CD4-positive, CD25-positive, alpha-beta regulatory T cell (primary cell): Measurements from ENCODE around the gene PPP2R2B. TPM values are rescaled to one million over a fixed set of nuclear protein-coding genes. Genes with fewer than 3 reads are reported as not detected.

ENCODE experiments used
- ATAC-seq, 2 donors: fragments of 150-1000 bp; cut with Tn5 transposase; one replicate each; pipeline ENCODE4 v1.10.0; 2021; ENCODE audit warnings: low read depth in 2 of 2, moderate number of reproducible peaks in 2 of 2, moderate library complexity in 1 of 2
- DNase-seq, 3 donors: peaks; one replicate each; pipeline versions ENCODE4 v3.0.0 to v3.0.0-alpha.2; 2012 to 2022; ENCODE audit warnings: mixed read lengths in 1 of 3
- H3K27ac ChIP-seq: one replicate; pipeline ENCODE4 v1.7.0; 2013; ENCODE audit warnings: mild to moderate bottlenecking, low read length; ENCODE audit not compliant: insufficient read depth, poor library complexity, severe bottlenecking
- H3K27me3 ChIP-seq: one replicate; pipeline ENCODE4 v1.7.0; 2013; ENCODE audit warnings: low read length; ENCODE audit not compliant: control insufficient read depth, insufficient read depth
- H3K36me3 ChIP-seq: one replicate; pipeline ENCODE4 v1.7.0; 2013; ENCODE audit warnings: mild to moderate bottlenecking, low read length, moderate library complexity; ENCODE audit not compliant: control insufficient read depth, insufficient read depth
- H3K4me1 ChIP-seq: 2 replicates; pipeline ENCODE4 v1.7.0; 2013; ENCODE audit warnings: mild to moderate bottlenecking, low read length; ENCODE audit not compliant: insufficient read depth, control insufficient read depth, poor library complexity, severe bottlenecking
- H3K4me3 ChIP-seq: one replicate; pipeline ENCODE4 v1.7.0; 2013; ENCODE audit warnings: low read depth, mild to moderate bottlenecking, low read length, moderate library complexity
- H3K9me3 ChIP-seq, 2 experiments: 1 replicate in 1 of 2; 2 replicates in 1 of 2; pipeline ENCODE4 v1.7.0; 2013; ENCODE audit warnings: low read length in 2 of 2, mild to moderate bottlenecking in 1 of 2, moderate library complexity in 1 of 2; ENCODE audit not compliant: control insufficient read depth in 2 of 2
- H3K27ac Mint-ChIP-seq, 3 donors: one replicate each; pipeline ENCODE4 v1.8.0; 2020 to 2022; ENCODE audit warnings: mild to moderate bottlenecking in 3 of 3, mixed read lengths in 3 of 3, moderate library complexity in 2 of 3
- H3K27me3 Mint-ChIP-seq: one replicate; pipeline ENCODE4 v1.8.0; 2022; ENCODE audit warnings: mild to moderate bottlenecking, mixed read lengths
- H3K36me3 Mint-ChIP-seq: one replicate; pipeline ENCODE4 v1.8.0; 2020; ENCODE audit warnings: mixed read lengths
- H3K4me1 Mint-ChIP-seq, 4 donors: one replicate each; pipeline ENCODE4 v1.8.0; 2020 to 2022; ENCODE audit warnings: mixed read lengths in 4 of 4, mild to moderate bottlenecking in 1 of 4
- H3K4me3 Mint-ChIP-seq, 4 donors: one replicate each; pipeline ENCODE4 v1.8.0; 2020 to 2022; ENCODE audit warnings: mild to moderate bottlenecking in 4 of 4, mixed read lengths in 4 of 4, moderate library complexity in 3 of 4
- H3K9me3 Mint-ChIP-seq, 7 donors: one replicate each; pipeline ENCODE4 v1.8.0; 2020 to 2022; ENCODE audit warnings: mixed read lengths in 7 of 7, mild to moderate bottlenecking in 3 of 7, moderate library complexity in 2 of 7
- polyA plus RNA-seq, 4 donors: library from polyadenylated mRNA; unstranded; fragments of 300-500 nt; fragmentation: Illumina TruSeq; gene quantifications; one replicate each; pipeline ENCODE4 v1.2.3, GENCODE V29; 2021
- total RNA-seq: library from RNA; stranded (reverse); gene quantifications from one replicate; pipeline ENCODE4 v1.2.3, GENCODE V29; 2022

The PPP2R2B gene
- total and polyA plus RNA-seq, 5 donors from 2014 or later, result 6.1 to 16.7 (median 14.5) TPM

GRCh38 chr5:146538432-146538831 is 340.1 kb downstream of the PPP2R2B start:
- H3K27me3 Mint-ChIP-seq, result peaks cover 5% of the 10 kb centered on the region

DNA sequence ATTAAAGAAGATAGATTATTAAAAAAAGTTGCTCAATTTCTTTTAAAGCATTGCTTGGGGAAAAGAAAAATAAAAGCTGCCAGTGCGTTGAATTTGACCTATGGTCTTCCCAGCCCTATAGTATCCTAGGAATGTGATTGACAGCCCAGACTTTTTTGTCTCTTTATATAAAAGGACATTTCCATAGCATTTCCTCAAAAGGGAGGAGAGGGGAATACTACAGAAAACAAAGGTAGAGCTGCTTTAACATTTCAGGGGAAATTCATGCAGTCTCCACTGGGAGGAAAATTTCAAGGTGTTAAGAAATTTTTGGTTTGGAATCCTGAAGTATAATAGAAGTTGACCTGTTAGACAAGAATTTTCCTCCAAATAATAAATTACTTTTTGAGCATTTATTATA is 344.7 kb downstream of the PPP2R2B start:
- Histone ChIP-seq H3K9me3 (no peaks in the 10 kb centered on the region), H3K4me3 (no peak overlapping the region), H3K36me3 (no peaks in the 10 kb centered on the region), H3K4me1 (no peaks in the 10 kb centered on the region), H3K27ac (no peak overlapping the region), H3K27me3 (no peaks in the 10 kb centered on the region)
- ATAC-seq, result no peak
- DNase-seq, result no peak
- H3K4me3 Mint-ChIP-seq, result no peak overlapping the region
- H3K4me1 Mint-ChIP-seq, result peaks cover 0 to 5% (median 2%) of the 10 kb centered on the region in 4 donors
- H3K9me3 Mint-ChIP-seq, result no peaks in the 10 kb centered on the region
- no peaks in the 10 kb centered on the region for H3K36me3 Mint-ChIP-seq
- H3K27ac Mint-ChIP-seq, result no peak overlapping the region
- peaks cover 1% of the 10 kb centered on the region for H3K27me3 Mint-ChIP-seq

More at GRCh38 chr5:146538432-146538831, 340.1 kb downstream of the PPP2R2B start:
- DNase-seq, result no peak
- H3K9me3 ChIP-seq, result no peaks in the 10 kb centered on the region
- no peak overlapping the region for H3K27ac Mint-ChIP-seq
- no peak overlapping the region for H3K4me3 ChIP-seq
- H3K4me3 Mint-ChIP-seq, result no peak overlapping the region
- H3K4me1 Mint-ChIP-seq, result peaks cover 0 to 3% (median 2%) of the 10 kb centered on the region in 4 donors
- no peaks in the 10 kb centered on the region for H3K36me3 Mint-ChIP-seq
- no peak overlapping the region for H3K27ac ChIP-seq
- no peaks in the 10 kb centered on the region for H3K27me3 ChIP-seq
- no peaks in the 10 kb centered on the region for H3K4me1 ChIP-seq
- H3K36me3 ChIP-seq, result no peaks in the 10 kb centered on the region
- no peaks in the 10 kb centered on the region for H3K9me3 Mint-ChIP-seq
- no peak for ATAC-seq

DNA sequence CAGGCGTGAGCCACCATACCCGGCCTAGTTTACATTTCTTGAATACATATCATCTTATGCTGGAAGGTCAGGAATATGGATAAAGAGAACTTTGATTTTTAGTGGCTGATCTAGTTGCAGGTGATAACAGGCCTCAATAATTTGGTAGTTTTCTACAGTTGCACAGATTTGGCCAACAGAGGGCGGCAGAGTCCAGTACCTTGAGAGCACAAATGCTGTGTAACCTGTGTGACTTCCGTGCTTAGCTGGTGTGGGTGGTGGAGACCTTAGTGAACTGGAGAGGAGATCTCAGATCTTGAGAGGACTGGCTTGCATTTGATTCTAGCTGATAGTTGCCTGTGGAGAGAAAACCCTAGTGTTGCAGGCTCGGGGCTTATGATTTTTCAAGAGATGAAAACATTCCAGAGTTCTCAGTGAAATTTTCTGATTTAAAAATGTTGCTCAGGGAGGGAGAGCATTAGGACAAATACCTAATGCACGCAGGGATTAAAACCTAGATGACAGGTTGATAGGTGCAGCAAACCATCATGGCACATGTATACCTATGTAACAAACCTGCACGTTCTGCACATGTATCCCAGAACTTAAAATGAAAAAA is 345.2 kb downstream of the PPP2R2B start:
- no peak overlapping the region for H3K27ac Mint-ChIP-seq

More for the DNA sequence above, 345.2 kb downstream of the PPP2R2B start:
- Mint-ChIP-seq H3K4me3 (no peak overlapping the region), H3K36me3 (no peaks in the 10 kb centered on the region), H3K4me1 (peaks cover 0 to 5% (median 2%) of the 10 kb centered on the region in 4 donors), H3K9me3 (no peaks in the 10 kb centered on the region), H3K27me3 (no peaks in the 10 kb centered on the region)
- peak; percentile 43 to 80 (median 59) for DNase-seq
- no peaks in the 10 kb centered on the region for H3K9me3 ChIP-seq
- H3K27ac ChIP-seq, result no peak overlapping the region
- H3K36me3 ChIP-seq, result no peaks in the 10 kb centered on the region
- H3K4me3 ChIP-seq, result no peak overlapping the region
- H3K27me3 ChIP-seq, result peaks cover under 1% of the 10 kb centered on the region
- no peaks in the 10 kb centered on the region for H3K4me1 ChIP-seq
- peak; percentile 84 to 91 for ATAC-seq
